ENCODE measurements around the gene TTLL4.
"Not testable (repeated sequence)": the region's sequence is repeated elsewhere in the genome, so short reads cannot be mapped to it uniquely, and the experiment has no call there.

TTLL4 gene

DNA sequence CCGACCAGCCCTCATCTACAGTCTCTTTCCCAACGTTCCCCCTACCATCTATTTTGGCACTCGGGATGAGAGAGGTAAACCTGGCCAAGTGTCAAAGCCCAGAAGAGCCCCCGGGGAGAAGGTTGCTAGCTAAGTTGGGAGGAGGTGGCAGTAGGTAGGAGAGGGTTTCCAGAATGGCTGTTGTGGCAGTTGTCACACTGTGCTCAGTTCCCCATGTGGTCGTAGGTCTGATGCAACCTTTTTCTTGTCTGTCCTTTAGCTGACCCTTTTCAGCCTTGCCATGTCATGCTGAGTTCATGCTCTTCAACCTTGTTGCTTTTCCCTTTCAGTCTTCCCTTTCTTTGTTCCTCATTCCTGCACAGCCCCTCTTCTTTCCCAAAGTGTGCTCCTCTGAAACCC is 34.5 kb downstream of the TTLL4 start:
- no peak for DNase-seq

- DNase-seq = no peak
These were observed 35.2 kb downstream of the TTLL4 start for GRCh38 chr2:218745559-218746469.

GRCh38 chr2:218746470-218746795 is 35.8 kb downstream of the TTLL4 start:
- no peak for DNase-seq

- DNase-seq = no peak
These were observed 36.3 kb downstream of the TTLL4 start for GRCh38 chr2:218746960-218747359.

DNA sequence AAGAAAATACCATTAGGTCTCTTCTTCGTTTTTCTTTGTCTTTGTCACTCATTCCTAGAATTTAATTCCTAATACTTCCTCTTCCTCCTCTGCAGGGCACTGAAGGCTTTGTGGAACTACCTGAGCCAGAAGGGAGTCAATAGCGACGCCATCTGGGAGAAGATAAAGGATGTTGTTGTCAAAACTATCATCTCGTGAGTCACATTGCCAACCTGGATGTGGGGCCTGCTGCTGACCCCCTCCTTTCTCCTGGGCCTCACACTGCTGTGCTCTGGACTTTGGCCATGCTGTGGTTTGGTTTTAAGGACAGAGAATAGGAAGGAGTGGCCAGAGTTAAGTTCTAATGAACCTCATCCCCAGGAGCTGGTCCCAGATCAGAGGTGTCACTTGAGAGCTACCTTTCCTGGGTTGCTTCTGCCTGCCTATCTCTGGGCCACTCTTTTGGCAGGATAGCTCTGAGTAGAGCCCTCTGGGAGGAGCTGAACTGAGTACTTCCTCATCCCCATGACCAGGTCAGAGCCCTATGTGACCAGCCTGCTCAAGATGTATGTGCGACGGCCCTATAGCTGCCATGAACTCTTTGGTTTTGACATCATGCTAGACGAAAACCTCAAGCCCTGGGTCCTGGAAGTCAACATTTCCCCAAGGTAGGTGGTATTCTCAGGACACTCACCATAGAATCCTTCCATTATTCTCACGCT is 38.3 kb downstream of the TTLL4 start:
- no peak for DNase-seq

GRCh38 chr2:218754201-218754600 is 43.6 kb downstream of the TTLL4 start:
- no peak for DNase-seq

DNA sequence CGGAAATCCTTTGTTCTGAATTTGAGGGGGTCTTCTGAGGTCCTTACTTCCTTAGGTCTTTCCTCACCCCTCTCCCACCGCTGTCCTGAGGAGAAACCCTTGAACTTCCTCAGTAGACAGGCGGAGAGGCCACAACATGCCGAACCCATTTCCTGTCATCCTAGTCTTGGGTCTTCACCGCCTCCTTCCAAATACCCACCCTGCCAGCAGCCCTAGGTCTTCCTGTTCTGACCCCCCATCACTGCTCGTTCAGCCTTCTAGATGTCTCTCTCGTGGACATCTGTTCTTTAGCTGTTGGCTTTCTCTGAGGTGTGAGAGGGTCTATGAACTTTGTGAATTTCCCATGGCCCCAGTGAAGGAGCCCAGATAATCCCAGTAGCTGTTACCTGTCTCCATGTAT is 44.1 kb downstream of the TTLL4 start:
- no peak for DNase-seq

DNA sequence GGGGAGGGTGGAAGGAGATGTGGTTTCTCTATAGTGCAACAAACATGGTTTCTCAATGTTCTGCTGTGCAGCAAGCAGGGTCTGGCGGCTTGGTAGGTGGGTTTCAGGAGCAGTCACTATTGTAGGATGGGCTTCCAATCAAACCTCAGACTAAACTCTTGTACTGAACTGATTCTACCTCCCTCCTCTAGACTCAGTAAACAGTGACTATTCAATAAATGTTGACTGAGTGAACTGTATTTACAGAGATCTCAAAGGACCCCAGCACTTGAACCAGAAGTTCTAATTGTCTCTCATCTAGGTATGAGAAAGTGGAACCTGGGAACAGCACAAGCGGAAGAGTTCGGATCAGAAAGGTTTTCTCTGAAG is 44.5 kb downstream of the TTLL4 start:
- no peak for DNase-seq

GRCh38 chr2:218755567-218756404 is 45.2 kb downstream of the TTLL4 start:
- no peak for DNase-seq

DNA sequence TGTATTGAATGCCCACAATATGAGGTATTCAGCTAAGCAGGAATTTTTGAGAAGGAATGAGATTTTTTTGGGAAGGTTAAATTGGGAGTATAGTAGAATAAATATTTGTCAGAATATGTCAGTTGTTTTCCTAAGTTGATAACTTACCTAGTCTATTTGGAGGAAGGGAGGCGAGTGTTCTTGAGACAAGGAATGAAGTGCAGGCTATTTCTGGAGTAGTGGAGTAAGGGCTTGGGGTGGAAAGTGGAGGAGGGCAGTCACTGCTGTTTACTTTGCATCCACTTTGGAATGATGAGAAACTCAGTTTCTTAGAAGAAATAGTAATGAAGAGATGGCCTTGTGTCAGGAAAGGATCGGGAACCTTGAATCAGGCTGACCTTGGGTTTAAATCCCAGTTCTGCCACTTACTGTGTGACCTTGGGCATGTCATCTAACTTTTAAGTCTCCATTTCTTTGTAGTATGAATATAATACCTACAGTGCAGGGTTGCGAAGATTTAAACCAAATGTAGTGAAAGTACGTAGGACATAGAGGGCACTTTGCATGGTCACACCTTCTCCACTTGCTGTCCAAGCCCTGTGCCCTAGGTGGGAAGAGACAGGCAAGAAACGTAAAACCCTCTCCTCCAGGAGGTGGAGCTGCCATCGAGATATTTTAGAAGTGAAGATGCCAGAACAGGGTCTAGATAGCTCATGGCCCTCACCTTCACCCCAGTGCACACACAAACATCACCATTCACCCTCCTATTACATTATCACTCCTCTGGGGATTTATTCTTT is 46.2 kb downstream of the TTLL4 start:
- DNase-seq = no peak

DNA sequence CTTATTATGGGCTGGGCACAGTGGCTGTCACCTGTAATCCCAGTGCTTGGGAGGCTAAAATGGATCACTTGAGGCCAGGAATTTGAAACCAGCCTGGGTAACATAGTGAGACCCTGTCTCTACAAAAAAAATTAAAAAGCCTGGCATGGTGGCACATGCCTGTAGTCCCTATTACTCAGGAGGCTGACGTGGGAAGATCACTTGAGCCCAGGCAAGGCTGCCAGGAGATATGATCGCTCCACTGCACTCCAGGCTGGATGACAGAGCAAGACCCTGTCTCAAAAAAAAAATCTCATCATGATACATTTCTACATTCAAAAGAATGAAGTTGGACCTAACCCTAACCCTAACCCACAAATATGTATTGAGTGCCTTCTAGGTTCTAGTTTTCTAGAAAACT is 51.2 kb downstream of the TTLL4 start:
- DNase-seq = no peak

DNA sequence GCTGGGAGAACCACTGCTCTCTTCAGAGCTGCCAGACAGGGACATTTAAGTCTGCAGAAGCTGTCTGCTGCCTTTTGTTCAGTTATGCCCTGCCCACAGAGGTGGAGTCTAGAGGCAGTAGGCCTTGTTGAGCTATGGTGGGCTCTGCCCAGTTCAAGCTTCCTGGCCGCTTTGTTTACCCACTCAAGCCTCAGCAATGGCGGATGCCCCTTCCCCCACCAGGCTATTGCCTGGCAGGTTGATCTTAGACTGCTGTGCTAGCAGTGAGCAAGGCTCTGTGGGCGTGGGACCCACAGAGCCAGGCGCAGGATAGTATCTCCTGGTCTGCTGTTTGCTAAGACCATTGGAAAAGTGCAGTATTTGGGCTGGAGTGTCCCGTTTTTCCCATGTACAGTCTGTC is 62.1 kb downstream of the TTLL4 start:
- DNase-seq = not testable (repeated sequence)

DNA sequence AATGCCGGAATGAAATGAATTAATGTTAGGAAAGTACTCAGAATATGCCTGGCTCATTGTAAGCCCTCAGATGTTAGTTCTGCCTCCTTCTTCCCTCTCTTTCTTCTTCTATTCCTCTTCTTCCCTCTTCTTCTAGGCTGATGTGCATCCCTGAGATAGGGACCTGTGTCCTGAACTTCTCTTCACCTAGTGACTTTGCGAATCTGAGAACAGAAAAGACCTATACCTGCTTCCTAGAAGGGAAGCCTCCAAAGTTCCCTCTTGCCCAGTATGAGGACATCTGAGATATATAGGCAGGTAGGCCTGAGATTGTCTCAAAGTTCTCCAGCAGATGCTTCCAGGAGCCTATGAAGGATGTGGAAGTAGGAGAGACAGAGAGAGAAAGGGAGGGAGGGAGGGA is 63.2 kb downstream of the TTLL4 start:
- DNase-seq = no peak

DNA sequence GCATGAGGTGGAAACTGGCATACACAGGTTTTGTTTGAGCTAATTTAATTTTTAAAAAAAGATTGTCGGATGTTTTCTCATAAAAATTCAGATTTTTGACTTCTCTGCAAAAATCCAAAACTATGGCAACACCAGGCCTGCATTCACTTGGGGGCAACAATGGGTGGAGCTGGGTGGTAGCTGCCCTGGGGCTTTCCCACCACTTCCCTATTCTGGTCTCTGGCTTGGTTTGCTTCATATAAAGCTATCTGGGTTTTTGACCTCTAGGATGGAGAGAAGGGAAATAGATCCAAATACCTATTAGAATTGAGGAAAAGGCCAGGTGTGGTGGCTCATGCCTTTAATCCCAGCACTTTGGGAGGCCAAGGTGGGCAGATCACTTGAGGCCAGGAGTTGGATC is 65.9 kb downstream of the TTLL4 start:
- no peak for DNase-seq

DNA sequence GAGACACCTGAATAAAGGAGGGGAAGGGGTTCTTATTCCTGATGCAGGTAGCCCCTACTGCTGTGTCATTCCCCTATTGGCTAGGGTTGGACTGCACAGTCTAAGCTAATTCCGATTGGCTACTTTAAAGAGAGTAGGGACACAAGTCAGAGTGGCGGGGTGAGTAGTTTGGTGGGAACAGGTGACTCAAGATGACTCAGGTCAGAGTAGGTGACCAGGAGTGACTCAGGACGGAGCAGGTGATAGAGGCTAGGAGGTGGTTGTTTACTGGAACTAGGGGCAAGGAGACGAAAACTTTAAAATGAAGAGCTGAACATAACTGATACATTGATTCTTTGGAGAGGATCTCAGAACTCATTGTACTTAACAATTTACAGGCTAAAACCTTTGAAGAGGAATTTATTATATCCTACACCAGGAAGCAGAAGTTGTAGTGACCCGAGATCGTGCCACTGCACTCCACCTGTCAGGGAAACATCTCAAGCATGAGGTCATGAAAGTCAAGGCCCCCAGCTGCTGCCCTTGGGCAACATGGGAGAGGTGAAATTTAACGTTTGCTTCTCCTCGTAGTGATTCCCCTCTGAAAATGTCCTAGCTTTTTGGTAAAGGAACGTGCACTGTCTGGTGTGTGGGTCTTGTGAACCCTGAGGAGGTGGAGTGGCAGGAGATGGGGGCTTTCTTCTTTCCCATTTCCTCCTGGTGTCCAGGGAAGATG is 66.8 kb downstream of the TTLL4 start:
- DNase-seq = no peak

DNA sequence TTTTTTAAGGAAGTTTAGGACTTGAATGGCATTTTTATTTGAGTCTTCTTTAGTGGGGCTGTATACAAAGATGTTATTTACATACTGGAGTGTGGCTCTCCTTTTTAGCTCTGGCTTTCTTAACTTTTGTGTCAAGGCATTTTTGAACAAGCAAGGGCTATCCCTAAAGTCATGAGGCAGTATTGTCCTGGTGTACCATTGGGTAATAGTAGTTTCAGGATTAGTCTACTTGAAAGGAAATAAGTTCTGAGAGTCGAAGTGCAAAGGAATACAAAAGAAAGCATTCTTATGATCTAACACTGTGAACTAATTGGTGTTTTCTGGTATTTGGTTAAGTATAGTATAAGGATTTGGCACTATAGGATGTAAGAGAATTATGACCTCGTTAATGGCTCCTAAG is 69.4 kb downstream of the TTLL4 start:
- DNase-seq = no peak

- DNase-seq = no peak
These were observed 70.4 kb downstream of the TTLL4 start for GRCh38 chr2:218780851-218781690.

GRCh38 chr2:218781691-218782527 is 71.3 kb downstream of the TTLL4 start, which contains the start of gene CYP27A1:
CYP27A1 (plus strand) TSS chr2:218782147; CDS start chr2:218782183, 36 bp downstream.
- DNase-seq = no peak

DNA sequence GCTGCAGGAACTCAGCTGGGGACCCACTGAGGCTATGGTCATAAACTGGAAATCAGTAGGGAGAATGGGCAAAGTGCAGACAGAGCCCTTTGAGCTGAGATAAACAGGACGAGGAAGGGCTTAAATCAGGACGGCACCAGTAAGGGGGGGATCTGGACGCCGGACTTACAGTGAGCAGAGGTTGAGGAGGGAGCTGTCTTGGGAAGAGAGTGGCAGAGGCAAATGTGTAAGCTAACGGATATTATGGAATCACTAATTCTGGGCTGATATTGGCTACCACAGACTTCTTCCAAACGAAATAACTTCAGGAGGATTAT is 71.9 kb downstream of the TTLL4 start:
- no peak for DNase-seq

- DNase-seq = no peak
These were observed 73.1 kb downstream of the TTLL4 start for GRCh38 chr2:218783688-218784087.
